ENCODE results near the gene NTNG1.

DNA sequence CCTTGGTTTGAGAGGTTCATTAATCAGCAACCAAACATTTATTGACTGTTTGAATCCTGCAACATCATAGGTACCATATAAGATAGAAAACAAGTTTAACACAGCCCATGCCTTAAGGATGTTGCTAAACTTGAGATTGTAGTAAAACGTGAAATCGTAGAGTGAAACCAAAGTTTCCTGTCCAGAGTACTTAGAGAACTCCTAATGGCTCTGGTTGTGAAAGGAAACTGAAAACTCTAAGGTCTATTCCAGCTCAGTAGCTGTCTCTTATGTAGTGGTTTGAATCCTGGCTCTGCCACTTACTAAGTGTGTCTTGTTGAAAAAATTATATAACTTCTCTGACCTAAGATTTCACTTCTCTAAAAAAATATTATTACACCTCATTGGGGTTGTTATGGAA, 310.9 kb downstream of the NTNG1 start:
- TF ChIP-seq, protein P1, sequence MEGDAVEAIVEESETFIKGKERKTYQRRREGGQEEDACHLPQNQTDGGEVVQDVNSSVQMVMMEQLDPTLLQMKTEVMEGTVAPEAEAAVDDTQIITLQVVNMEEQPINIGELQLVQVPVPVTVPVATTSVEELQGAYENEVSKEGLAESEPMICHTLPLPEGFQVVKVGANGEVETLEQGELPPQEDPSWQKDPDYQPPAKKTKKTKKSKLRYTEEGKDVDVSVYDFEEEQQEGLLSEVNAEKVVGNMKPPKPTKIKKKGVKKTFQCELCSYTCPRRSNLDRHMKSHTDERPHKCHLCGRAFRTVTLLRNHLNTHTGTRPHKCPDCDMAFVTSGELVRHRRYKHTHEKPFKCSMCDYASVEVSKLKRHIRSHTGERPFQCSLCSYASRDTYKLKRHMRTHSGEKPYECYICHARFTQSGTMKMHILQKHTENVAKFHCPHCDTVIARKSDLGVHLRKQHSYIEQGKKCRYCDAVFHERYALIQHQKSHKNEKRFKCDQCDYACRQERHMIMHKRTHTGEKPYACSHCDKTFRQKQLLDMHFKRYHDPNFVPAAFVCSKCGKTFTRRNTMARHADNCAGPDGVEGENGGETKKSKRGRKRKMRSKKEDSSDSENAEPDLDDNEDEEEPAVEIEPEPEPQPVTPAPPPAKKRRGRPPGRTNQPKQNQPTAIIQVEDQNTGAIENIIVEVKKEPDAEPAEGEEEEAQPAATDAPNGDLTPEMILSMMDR (conservative IDR thresholded peaks at IDR 0.05; ENCODE audit: low read depth, low read length) = no peak
- TF ChIP-seq POLR2A (IDR thresholded peaks at IDR 0.05; ENCODE audit: low read depth, low read length) (no peak), CHD1 (IDR thresholded peaks at IDR 0.05; ENCODE audit: low read depth, low read length) (no peak), SMC3 (IDR thresholded peaks at IDR 0.05; ENCODE audit: low read depth, low read length) (no peak), RFX5 (IDR thresholded peaks at IDR 0.05; ENCODE audit: low read depth, low read length) (no peak), BHLHE40 (IDR thresholded peaks at IDR 0.05; ENCODE audit: low read depth, low read length) (no peak), MAZ (IDR thresholded peaks at IDR 0.05; ENCODE audit: borderline replicate concordance, low read depth, low read length) (no peak), CEBPB (IDR thresholded peaks at IDR 0.05; ENCODE audit: low read depth, low read length) (no peak), RAD21 (IDR thresholded peaks at IDR 0.05; ENCODE audit: low read length) (no peak), RCOR1 (IDR thresholded peaks at IDR 0.05; ENCODE audit: insufficient replicate concordance, low read length) (no peak), MAFK (IDR thresholded peaks at IDR 0.05; ENCODE audit: low read depth, low read length) (no peak), FOS (IDR thresholded peaks at IDR 0.05; ENCODE audit: low read depth, low read length) (no peak)
- TF ChIP-seq, protein P2, sequence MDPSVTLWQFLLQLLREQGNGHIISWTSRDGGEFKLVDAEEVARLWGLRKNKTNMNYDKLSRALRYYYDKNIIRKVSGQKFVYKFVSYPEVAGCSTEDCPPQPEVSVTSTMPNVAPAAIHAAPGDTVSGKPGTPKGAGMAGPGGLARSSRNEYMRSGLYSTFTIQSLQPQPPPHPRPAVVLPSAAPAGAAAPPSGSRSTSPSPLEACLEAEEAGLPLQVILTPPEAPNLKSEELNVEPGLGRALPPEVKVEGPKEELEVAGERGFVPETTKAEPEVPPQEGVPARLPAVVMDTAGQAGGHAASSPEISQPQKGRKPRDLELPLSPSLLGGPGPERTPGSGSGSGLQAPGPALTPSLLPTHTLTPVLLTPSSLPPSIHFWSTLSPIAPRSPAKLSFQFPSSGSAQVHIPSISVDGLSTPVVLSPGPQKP (IDR thresholded peaks at IDR 0.05; ENCODE audit: borderline replicate concordance, low read depth, low read length) = no peak

All from IMR-90 (cell line).